A549 (cell line): ENCODE measurements around the gene MYH14.

ENCODE experiments used
- CTCF ChIP-seq: fragments of >200 bp; sonication (Bioruptor Twin); formaldehyde crosslinking; IDR thresholded peaks from 3 replicates; pipeline ENCODE4 v1.5.1; 2016
- E2F6 ChIP-seq: IDR thresholded peaks from 2 replicates; pipeline ENCODE4 v1.6.1; 2012; ENCODE audit warnings: low read depth, borderline replicate concordance

- TF ChIP-seq CTCF (no peak), E2F6 (no peak)
Observed at GRCh38 chr19:50324331-50324730, 120.9 kb downstream of the MYH14 start.
